ENCODE measurements around the gene ECM1. TPM values are rescaled to one million over a fixed set of nuclear protein-coding genes. Genes with fewer than 3 reads are reported as not detected.

Gene ECM1
- total RNA-seq, 1 donor = 30.0 TPM

DNA sequence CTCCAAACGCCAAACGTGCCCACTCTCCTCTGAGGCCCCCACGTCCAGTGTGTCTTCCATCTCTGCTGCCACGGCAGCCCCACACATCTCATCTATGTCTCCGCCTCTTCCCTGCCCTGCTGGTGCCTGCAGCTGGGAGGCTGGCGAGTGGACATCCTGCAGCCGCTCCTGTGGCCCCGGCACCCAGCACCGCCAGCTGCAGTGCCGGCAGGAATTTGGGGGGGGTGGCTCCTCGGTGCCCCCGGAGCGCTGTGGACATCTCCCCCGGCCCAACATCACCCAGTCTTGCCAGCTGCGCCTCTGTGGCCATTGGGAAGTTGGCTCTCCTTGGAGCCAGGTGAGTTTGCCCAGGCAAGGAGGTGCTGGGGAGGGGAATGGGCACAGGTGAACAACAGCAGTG lies 49.9 kb downstream of the ECM1 start:
- no peaks in the 10 kb centered on the region for H3K27me3 ChIP-seq (ENCODE audit: insufficient read depth, low read length)
- H3K36me3 ChIP-seq (ENCODE audit: insufficient read depth, low read length) = peaks cover 9% of the 10 kb centered on the region
- H3K79me2 ChIP-seq (ENCODE audit: insufficient read depth, low read length) = peaks cover 16% of the 10 kb centered on the region
- peak; percentile 34 for DNase-seq (ENCODE audit: insufficient read length, low spot score, missing footprints)
- H4K20me1 ChIP-seq (ENCODE audit: insufficient read depth, low read length) = peaks cover 6% of the 10 kb centered on the region
- H3K4me1 ChIP-seq (ENCODE audit: insufficient read depth, low read length) = peaks cover 26% of the 10 kb centered on the region
- no peak overlapping the region for H3K27ac ChIP-seq (ENCODE audit: low read depth, low read length)
- no peak overlapping the region for H3K4me2 ChIP-seq (ENCODE audit: insufficient read depth, low read length)
- no peak overlapping the region for H2AFZ ChIP-seq (ENCODE audit: low read length)
- H3K4me3 ChIP-seq (ENCODE audit: insufficient read depth, low read length) = no peak overlapping the region
- TF ChIP-seq, protein P1, sequence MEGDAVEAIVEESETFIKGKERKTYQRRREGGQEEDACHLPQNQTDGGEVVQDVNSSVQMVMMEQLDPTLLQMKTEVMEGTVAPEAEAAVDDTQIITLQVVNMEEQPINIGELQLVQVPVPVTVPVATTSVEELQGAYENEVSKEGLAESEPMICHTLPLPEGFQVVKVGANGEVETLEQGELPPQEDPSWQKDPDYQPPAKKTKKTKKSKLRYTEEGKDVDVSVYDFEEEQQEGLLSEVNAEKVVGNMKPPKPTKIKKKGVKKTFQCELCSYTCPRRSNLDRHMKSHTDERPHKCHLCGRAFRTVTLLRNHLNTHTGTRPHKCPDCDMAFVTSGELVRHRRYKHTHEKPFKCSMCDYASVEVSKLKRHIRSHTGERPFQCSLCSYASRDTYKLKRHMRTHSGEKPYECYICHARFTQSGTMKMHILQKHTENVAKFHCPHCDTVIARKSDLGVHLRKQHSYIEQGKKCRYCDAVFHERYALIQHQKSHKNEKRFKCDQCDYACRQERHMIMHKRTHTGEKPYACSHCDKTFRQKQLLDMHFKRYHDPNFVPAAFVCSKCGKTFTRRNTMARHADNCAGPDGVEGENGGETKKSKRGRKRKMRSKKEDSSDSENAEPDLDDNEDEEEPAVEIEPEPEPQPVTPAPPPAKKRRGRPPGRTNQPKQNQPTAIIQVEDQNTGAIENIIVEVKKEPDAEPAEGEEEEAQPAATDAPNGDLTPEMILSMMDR (IDR thresholded peaks at IDR 0.05; ENCODE audit: extremely low read depth, low read depth, low read length) = no peak
- H3K9me3 ChIP-seq (ENCODE audit: low read depth, low read length) = no peaks in the 10 kb centered on the region

DNA sequence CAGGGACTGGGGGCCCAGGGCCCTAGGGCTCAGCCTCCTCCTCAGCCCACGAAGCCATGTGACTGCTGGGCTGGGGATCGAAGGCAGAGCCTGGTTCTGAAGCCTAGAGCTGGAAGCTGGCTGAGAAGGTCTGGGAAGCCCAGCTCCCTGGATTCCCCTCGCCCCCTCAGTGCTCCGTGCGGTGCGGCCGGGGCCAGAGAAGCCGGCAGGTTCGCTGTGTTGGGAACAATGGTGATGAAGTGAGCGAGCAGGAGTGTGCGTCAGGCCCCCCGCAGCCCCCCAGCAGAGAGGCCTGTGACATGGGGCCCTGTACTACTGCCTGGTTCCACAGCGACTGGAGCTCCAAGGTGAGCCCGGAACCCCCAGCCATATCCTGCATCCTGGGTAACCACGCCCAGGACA lies 50.4 kb downstream of the ECM1 start:
- no peak overlapping the region for H3K27ac ChIP-seq (ENCODE audit: low read depth, low read length)
- no peaks in the 10 kb centered on the region for H3K9me3 ChIP-seq (ENCODE audit: low read depth, low read length)
- peaks cover 6% of the 10 kb centered on the region for H4K20me1 ChIP-seq (ENCODE audit: insufficient read depth, low read length)
- H3K4me2 ChIP-seq (ENCODE audit: insufficient read depth, low read length) = no peak overlapping the region
- no peaks in the 10 kb centered on the region for H3K27me3 ChIP-seq (ENCODE audit: insufficient read depth, low read length)
- H2AFZ ChIP-seq (ENCODE audit: low read length) = no peak overlapping the region
- H3K4me3 ChIP-seq (ENCODE audit: insufficient read depth, low read length) = peak overlapping the region; percentile 17
- TF ChIP-seq, protein P1 (IDR thresholded peaks at IDR 0.05; ENCODE audit: extremely low read depth, low read depth, low read length) = no peak
- peak; percentile 42 for DNase-seq (ENCODE audit: insufficient read length, low spot score, missing footprints)
- peaks cover 16% of the 10 kb centered on the region for H3K79me2 ChIP-seq (ENCODE audit: insufficient read depth, low read length)
- peaks cover 31% of the 10 kb centered on the region for H3K4me1 ChIP-seq (ENCODE audit: insufficient read depth, low read length)
- H3K36me3 ChIP-seq (ENCODE audit: insufficient read depth, low read length) = peaks cover 9% of the 10 kb centered on the region

- H3K79me2 ChIP-seq (ENCODE audit: insufficient read depth, low read length) = peaks cover 16% of the 10 kb centered on the region
- TF ChIP-seq, protein P1 (IDR thresholded peaks at IDR 0.05; ENCODE audit: extremely low read depth, low read depth, low read length) = no peak
- H3K4me3 ChIP-seq (ENCODE audit: insufficient read depth, low read length) = peak overlapping the region; percentile 17
- no peaks in the 10 kb centered on the region for H3K27me3 ChIP-seq (ENCODE audit: insufficient read depth, low read length)
- peaks cover 38% of the 10 kb centered on the region for H3K4me1 ChIP-seq (ENCODE audit: insufficient read depth, low read length)
- no peak overlapping the region for H3K4me2 ChIP-seq (ENCODE audit: insufficient read depth, low read length)
- H4K20me1 ChIP-seq (ENCODE audit: insufficient read depth, low read length) = peaks cover 6% of the 10 kb centered on the region
- peaks cover 9% of the 10 kb centered on the region for H3K36me3 ChIP-seq (ENCODE audit: insufficient read depth, low read length)
- DNase-seq (ENCODE audit: insufficient read length, low spot score, missing footprints) = peak; percentile 76
- H3K27ac ChIP-seq (ENCODE audit: low read depth, low read length) = peak overlapping the region; percentile 26
- H2AFZ ChIP-seq (ENCODE audit: low read length) = no peak overlapping the region
- no peaks in the 10 kb centered on the region for H3K9me3 ChIP-seq (ENCODE audit: low read depth, low read length)
These were observed 51.1 kb downstream of the ECM1 start for GRCh38 chr1:150558761-150559655.

DNA sequence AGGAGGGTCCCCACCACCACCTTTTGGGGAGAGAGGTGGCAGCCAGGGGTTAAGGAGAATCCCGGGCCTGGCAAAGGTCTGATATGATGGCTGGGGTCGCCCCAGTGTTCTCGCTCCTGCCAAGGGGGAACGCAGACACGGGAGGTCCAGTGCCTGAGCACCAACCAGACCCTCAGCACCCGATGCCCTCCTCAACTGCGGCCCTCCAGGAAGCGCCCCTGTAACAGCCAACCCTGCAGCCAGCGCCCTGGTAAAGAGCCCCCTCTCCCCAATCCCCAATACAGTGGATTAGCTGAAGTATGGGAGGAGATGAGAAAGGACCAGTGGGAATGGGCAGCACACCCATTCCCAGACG lies 51.7 kb downstream of the ECM1 start:
- Histone ChIP-seq H3K4me1 (ENCODE audit: insufficient read depth, low read length) (peaks cover 44% of the 10 kb centered on the region), H3K27me3 (ENCODE audit: insufficient read depth, low read length) (no peaks in the 10 kb centered on the region), H2AFZ (ENCODE audit: low read length) (no peak overlapping the region), H3K36me3 (ENCODE audit: insufficient read depth, low read length) (peaks cover 9% of the 10 kb centered on the region), H3K9me3 (ENCODE audit: low read depth, low read length) (no peaks in the 10 kb centered on the region), H4K20me1 (ENCODE audit: insufficient read depth, low read length) (peaks cover 6% of the 10 kb centered on the region), H3K79me2 (ENCODE audit: insufficient read depth, low read length) (peaks cover 17% of the 10 kb centered on the region), H3K27ac (ENCODE audit: low read depth, low read length) (peak overlapping the region; percentile 100), H3K4me3 (ENCODE audit: insufficient read depth, low read length) (no peak overlapping the region), H3K4me2 (ENCODE audit: insufficient read depth, low read length) (no peak overlapping the region)
- TF ChIP-seq, protein P1 (IDR thresholded peaks at IDR 0.05; ENCODE audit: extremely low read depth, low read depth, low read length) = no peak
- DNase-seq (ENCODE audit: insufficient read length, low spot score, missing footprints) = no peak

Data from osteoblast (primary cell).